WI38 (cell line): ENCODE data around the gene OXSR1.

Source experiments
- H3K4me3 ChIP-seq: 2 replicates; pipeline ENCODE4 v1.5.1; 2011; ENCODE audit warnings: low read depth, mild to moderate bottlenecking, control low read depth, low read length
- CTCF ChIP-seq: IDR thresholded peaks from 2 replicates; pipeline ENCODE4 v1.5.1; 2012; ENCODE audit warnings: low read depth, mild to moderate bottlenecking, control low read depth, low read length

OXSR1 gene

DNA sequence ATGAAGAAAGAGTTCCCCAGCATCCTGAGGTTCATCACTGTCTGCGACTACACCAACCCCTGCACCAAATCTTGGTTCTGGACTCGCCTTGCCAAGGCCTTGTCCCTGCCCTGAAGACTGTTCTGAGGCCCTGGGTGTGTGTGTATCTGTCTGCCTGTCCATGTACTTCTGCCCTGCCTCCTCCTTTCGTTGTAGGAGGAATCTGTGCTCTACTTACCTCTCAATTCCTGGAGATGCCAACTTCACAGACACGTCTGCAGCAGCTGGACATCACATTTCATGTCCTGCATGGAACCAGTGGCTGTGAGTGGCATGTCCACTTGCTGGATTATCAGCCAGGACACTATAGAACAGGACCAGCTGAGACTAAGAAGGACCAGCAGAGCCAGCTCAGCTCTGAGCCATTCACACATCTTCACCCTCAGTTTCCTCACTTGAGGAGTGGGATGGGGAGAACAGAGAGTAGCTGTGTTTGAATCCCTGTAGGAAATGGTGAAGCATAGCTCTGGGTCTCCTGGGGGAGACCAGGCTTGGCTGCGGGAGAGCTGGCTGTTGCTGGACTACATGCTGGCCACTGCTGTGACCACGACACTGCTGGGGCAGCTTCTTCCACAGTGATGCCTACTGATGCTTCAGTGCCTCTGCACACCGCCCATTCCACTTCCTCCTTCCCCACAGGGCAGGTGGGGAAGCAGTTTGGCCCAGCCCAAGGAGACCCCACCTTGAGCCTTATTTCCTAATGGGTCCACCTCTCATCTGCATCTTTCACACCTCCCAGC, 24.0 kb upstream of the OXSR1 start:
- no peak for TF ChIP-seq CTCF
- H3K4me3 ChIP-seq: no peak overlapping the region

- no peak for TF ChIP-seq CTCF
- H3K4me3 ChIP-seq: no peak overlapping the region
Observed at GRCh38 chr3:38141952-38142273, 23.4 kb upstream of the OXSR1 start.

GRCh38 chr3:38142959-38143358, 22.4 kb upstream of the OXSR1 start:
- no peak overlapping the region for H3K4me3 ChIP-seq
- no peak for TF ChIP-seq CTCF

- no peak overlapping the region for H3K4me3 ChIP-seq
- TF ChIP-seq CTCF: no peak
Observed at GRCh38 chr3:38143511-38143910, 21.8 kb upstream of the OXSR1 start.

- H3K4me3 ChIP-seq: no peak overlapping the region
- no peak for TF ChIP-seq CTCF
Observed at GRCh38 chr3:38146504-38146903, 18.8 kb upstream of the OXSR1 start.

- TF ChIP-seq CTCF: no peak
- no peak overlapping the region for H3K4me3 ChIP-seq
Observed at GRCh38 chr3:38147421-38147820, 17.9 kb upstream of the OXSR1 start.

DNA sequence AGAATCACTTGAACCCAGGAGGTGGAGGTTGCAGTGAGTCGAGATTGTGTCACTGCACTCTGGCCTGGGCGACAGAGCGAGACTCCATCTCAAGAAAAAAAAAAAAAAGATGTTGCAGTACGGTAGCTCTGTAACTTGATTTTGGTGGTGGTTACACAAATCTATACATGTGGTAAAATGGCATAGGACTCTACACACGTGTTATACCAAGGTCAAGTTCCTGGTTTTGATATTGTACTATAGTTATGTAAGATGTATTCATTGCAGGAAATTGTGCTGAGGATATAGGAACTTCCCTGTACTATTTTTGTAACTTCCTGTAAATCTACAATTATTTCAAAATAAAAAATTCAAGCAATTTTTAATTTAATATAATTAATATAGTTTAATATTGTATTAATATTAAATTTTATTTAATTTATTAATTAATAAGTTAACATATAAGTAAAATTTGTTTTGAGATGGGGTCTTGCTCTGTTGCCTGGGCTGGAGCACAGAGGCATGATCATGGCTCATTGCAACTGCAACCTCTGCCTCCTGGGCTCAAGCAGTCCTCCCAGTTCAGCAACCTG, 16.9 kb upstream of the OXSR1 start:
- no peak overlapping the region for H3K4me3 ChIP-seq
- no peak for TF ChIP-seq CTCF
